GM06990 (cell line): ENCODE data around the gene OR4S1.
A peak's percentile ranks its signal among the peaks of the same experiment; 100 is the strongest.
"Not testable (repeated sequence)": the region's sequence is repeated elsewhere in the genome, so short reads cannot be mapped to it uniquely, and the experiment has no call there.

Experiments used
- DNase-seq: peaks from one replicate; pipeline ENCODE4 v3.0.0-alpha.2; 2011; ENCODE audit not compliant: insufficient read length; ENCODE audit errors: extremely low read depth
- H3K27me3 ChIP-seq: replicated peaks from 2 replicates; pipeline ENCODE4 v1.6.0; 2011; ENCODE audit warnings: low read length; ENCODE audit not compliant: control insufficient read depth, insufficient read depth
- H3K36me3 ChIP-seq: 2 replicates; pipeline ENCODE4 v1.5.1; 2011; ENCODE audit warnings: low read length; ENCODE audit not compliant: control insufficient read depth, insufficient read depth
- H3K4me3 ChIP-seq: replicated peaks from 2 replicates; pipeline ENCODE4 v1.5.1; 2011; ENCODE audit warnings: low read depth, mild to moderate bottlenecking, control low read depth, low read length
- TF ChIP-seq, protein P1 (sequence below): IDR thresholded peaks from 2 replicates; pipeline ENCODE4 v1.5.1; 2011; ENCODE audit warnings: low read length, control low read depth, mild to moderate bottlenecking, inconsistent platforms; ENCODE audit not compliant: insufficient read depth, poor library complexity, severe bottlenecking

OR4S1 gene

GRCh38 chr11:48307760-48308386 is 1.9 kb downstream of the OR4S1 start:
- Histone ChIP-seq H3K27me3 (no peaks in the 10 kb centered on the region), H3K36me3 (no peaks in the 10 kb centered on the region), H3K4me3 (no peak overlapping the region)
- no peak for DNase-seq
- TF ChIP-seq, protein P1, sequence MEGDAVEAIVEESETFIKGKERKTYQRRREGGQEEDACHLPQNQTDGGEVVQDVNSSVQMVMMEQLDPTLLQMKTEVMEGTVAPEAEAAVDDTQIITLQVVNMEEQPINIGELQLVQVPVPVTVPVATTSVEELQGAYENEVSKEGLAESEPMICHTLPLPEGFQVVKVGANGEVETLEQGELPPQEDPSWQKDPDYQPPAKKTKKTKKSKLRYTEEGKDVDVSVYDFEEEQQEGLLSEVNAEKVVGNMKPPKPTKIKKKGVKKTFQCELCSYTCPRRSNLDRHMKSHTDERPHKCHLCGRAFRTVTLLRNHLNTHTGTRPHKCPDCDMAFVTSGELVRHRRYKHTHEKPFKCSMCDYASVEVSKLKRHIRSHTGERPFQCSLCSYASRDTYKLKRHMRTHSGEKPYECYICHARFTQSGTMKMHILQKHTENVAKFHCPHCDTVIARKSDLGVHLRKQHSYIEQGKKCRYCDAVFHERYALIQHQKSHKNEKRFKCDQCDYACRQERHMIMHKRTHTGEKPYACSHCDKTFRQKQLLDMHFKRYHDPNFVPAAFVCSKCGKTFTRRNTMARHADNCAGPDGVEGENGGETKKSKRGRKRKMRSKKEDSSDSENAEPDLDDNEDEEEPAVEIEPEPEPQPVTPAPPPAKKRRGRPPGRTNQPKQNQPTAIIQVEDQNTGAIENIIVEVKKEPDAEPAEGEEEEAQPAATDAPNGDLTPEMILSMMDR = peak; percentile 87

DNA sequence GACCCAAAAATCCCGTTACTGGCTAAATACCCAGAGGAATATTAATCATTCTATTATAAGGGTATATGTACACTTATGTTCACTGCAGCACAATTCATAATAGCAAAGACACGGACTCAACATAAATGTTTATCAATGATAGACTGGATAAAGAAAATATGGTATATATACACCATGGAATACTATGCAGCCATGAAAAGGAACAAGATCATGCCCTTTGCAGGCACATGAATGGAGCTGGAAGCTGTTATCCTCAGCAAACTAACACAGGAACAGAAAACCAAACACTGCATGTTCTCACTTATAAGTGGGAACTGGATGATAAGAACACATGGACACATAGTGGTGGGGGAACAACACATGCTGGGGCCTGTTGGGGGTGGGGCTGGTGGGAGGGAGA is 7.6 kb downstream of the OR4S1 start:
- not testable (repeated sequence) for H3K4me3 ChIP-seq, H3K36me3 ChIP-seq, DNase-seq, H3K27me3 ChIP-seq

GRCh38 chr11:48319813-48320212 is 13.8 kb downstream of the OR4S1 start:
- H3K4me3 ChIP-seq, H3K36me3 ChIP-seq, DNase-seq, H3K27me3 ChIP-seq: not testable (repeated sequence)

DNA sequence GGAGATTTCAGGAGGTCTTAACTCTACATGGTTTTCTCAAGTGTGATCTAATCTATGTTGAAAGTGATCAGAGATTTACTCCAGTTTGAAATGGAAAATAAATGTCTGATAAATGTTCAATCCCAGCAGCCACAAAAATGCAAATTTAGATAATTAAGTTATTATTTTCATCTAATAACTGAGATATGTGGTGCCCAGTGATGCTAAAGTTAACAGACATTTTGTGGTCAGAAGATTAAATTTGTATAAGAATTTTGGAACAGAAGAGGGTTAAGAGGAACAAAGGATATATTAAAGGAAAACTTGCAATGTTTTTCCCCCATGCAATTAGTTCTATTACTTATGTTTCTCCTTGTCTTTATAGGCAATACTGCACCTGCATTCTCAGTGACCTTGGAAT is 18.6 kb downstream of the OR4S1 start, which contains the start of gene OR4C3:
TSS of gene OR4C3 (plus strand) at position 301 of the 400 bp plus-strand sequence. CDS start 102 bp downstream, outside the sequence.
- DNase-seq, H3K27me3 ChIP-seq, H3K4me3 ChIP-seq, H3K36me3 ChIP-seq: not testable (repeated sequence)

GRCh38 chr11:48341466-48341865 is 35.4 kb downstream of the OR4S1 start:
- H3K27me3 ChIP-seq = no peaks in the 10 kb centered on the region
- TF ChIP-seq, protein P1 = no peak
- DNase-seq = no peak
- H3K36me3 ChIP-seq = no peaks in the 10 kb centered on the region
- no peak overlapping the region for H3K4me3 ChIP-seq

GRCh38 chr11:48342505-48342904 is 36.5 kb downstream of the OR4S1 start:
- H3K36me3 ChIP-seq, H3K4me3 ChIP-seq, DNase-seq, H3K27me3 ChIP-seq: not testable (repeated sequence)

DNA sequence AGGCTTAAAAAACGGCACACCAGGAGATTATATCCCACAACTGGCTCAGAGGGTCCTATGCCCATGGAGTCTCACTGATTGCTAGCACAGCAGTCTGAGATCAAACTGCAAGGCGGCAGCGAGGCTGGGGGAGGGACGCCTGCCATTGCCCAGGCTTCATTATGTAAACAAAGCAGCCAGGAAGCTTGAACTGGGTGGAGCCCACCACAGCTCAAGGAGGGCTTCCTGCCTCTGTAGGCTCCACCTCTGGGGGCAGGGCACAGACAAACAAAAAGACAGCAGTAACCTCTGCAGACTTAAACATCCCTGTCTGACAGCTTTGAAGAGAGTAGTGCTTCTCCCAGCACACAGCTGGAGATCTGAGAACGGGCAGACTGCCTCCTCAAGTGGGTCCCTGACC is 40.3 kb downstream of the OR4S1 start:
- not testable (repeated sequence) for H3K27me3 ChIP-seq, H3K36me3 ChIP-seq, H3K4me3 ChIP-seq, DNase-seq

GRCh38 chr11:48354013-48354412 is 48.0 kb downstream of the OR4S1 start:
- no peaks in the 10 kb centered on the region for H3K36me3 ChIP-seq
- H3K4me3 ChIP-seq = no peak overlapping the region
- no peak for DNase-seq
- TF ChIP-seq, protein P1 = no peak
- H3K27me3 ChIP-seq = no peaks in the 10 kb centered on the region
